HCT116 (cell line): ENCODE results near the gene DLD.

ENCODE experiments used
- CEBPB ChIP-seq: IDR thresholded peaks from 2 replicates; pipeline ENCODE4 v1.6.1; 2012; ENCODE audit warnings: low read depth
- POLR2AphosphoS5 ChIP-seq: IDR thresholded peaks from 2 replicates; pipeline ENCODE4 v1.6.1; 2011; ENCODE audit warnings: mild to moderate bottlenecking, low read depth, low read length, moderate library complexity
- RAD21 ChIP-seq: IDR thresholded peaks from 2 replicates; pipeline ENCODE4 v1.6.1; 2012; ENCODE audit warnings: low read depth, mild to moderate bottlenecking
- SIN3A ChIP-seq: IDR thresholded peaks from 2 replicates; pipeline ENCODE4 v1.6.1; 2012; ENCODE audit warnings: low read depth
- SP1 ChIP-seq: IDR thresholded peaks from 2 replicates; pipeline ENCODE4 v1.6.1; 2012; ENCODE audit warnings: low read depth
- TCF7L2 ChIP-seq: IDR thresholded peaks from 2 replicates; pipeline ENCODE4 v1.7.0; 2011; ENCODE audit warnings: borderline replicate concordance, inconsistent platforms; ENCODE audit not compliant: insufficient read depth, insufficient read length; ENCODE audit errors: extremely low read depth
- TF ChIP-seq, protein P1 (sequence below), 3 experiments: fragments of 200-600 bp in 1 of 3; sonication (generic) in 1 of 3; IDR thresholded peaks in 2 of 3; conservative IDR thresholded peaks in 1 of 3; 2 replicates each; pipeline ENCODE4 v1.5.1; 2012 to 2017; ENCODE audit warnings: low read depth in 2 of 3, low read length in 2 of 3, antibody characterized with exemption in 1 of 3, borderline replicate concordance in 1 of 3, control low read depth in 1 of 3, mild to moderate bottlenecking in 1 of 3, mixed read lengths in 1 of 3, mixed run types in 1 of 3, moderate library complexity in 1 of 3; ENCODE audit not compliant: insufficient read depth in 1 of 3

DNA sequence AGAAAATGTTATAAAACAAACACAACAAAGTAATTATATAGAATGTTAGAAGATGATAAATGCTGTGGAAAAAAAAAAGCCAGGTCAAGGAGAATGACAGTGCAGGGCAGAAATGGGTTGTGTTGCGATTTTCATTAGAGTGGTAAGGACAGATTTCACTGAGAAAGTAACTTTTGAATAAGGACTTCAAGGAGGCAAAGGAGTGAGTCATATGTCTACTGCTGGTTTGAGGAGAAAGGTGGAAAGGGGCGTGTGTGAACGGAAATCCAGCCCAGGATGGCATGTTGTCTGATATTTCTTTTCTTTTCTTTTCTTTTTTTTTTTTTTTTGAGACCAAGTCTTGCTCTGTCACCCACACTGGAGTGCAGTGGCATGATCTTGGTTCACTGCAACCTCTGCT, 12.3 kb upstream of the DLD start:
- TF ChIP-seq TCF7L2 (no peak), CEBPB (no peak), RAD21 (no peak), SIN3A (no peak), SP1 (no peak), POLR2AphosphoS5 (no peak)
- TF ChIP-seq, protein P1, sequence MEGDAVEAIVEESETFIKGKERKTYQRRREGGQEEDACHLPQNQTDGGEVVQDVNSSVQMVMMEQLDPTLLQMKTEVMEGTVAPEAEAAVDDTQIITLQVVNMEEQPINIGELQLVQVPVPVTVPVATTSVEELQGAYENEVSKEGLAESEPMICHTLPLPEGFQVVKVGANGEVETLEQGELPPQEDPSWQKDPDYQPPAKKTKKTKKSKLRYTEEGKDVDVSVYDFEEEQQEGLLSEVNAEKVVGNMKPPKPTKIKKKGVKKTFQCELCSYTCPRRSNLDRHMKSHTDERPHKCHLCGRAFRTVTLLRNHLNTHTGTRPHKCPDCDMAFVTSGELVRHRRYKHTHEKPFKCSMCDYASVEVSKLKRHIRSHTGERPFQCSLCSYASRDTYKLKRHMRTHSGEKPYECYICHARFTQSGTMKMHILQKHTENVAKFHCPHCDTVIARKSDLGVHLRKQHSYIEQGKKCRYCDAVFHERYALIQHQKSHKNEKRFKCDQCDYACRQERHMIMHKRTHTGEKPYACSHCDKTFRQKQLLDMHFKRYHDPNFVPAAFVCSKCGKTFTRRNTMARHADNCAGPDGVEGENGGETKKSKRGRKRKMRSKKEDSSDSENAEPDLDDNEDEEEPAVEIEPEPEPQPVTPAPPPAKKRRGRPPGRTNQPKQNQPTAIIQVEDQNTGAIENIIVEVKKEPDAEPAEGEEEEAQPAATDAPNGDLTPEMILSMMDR (IDR thresholded peaks at IDR 0.05 in 2 of 3, conservative IDR thresholded peaks at IDR 0.05 in 1 of 3; ENCODE audit: borderline replicate concordance in 1 of 3, insufficient read depth in 1 of 3, low read depth in 2 of 3, low read length in 2 of 3), result no peak
